GM12874 (cell line): ENCODE results near the gene MS4A10.

Experiments used
- TF ChIP-seq, protein P1 (sequence below): IDR thresholded peaks from 2 replicates; pipeline ENCODE4 v1.5.1; 2011; ENCODE audit warnings: low read depth, mild to moderate bottlenecking, control low read depth, low read length, moderate library complexity; ENCODE audit not compliant: insufficient read depth

MS4A10 gene

DNA sequence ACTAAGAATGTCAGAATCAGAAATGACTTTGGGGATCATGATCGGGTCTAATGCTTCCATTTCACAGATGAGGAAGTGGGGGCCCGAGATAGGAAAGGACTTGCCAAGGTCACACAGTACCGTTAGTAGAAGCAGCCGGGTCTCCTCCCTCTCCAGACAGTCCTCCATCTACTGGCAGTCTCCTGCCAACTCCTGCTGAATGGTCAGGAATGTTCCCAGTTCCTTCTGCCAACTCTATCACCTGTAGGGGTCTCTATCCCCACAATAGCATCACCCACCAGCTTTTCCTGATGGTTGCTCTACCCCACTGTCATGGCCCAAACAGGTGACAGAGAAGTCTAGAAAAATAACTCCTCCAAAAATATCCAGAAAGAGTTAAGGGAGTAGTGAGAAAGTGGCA lies 32.9 kb downstream of the MS4A10 start:
- TF ChIP-seq, protein P1, sequence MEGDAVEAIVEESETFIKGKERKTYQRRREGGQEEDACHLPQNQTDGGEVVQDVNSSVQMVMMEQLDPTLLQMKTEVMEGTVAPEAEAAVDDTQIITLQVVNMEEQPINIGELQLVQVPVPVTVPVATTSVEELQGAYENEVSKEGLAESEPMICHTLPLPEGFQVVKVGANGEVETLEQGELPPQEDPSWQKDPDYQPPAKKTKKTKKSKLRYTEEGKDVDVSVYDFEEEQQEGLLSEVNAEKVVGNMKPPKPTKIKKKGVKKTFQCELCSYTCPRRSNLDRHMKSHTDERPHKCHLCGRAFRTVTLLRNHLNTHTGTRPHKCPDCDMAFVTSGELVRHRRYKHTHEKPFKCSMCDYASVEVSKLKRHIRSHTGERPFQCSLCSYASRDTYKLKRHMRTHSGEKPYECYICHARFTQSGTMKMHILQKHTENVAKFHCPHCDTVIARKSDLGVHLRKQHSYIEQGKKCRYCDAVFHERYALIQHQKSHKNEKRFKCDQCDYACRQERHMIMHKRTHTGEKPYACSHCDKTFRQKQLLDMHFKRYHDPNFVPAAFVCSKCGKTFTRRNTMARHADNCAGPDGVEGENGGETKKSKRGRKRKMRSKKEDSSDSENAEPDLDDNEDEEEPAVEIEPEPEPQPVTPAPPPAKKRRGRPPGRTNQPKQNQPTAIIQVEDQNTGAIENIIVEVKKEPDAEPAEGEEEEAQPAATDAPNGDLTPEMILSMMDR = no peak

DNA sequence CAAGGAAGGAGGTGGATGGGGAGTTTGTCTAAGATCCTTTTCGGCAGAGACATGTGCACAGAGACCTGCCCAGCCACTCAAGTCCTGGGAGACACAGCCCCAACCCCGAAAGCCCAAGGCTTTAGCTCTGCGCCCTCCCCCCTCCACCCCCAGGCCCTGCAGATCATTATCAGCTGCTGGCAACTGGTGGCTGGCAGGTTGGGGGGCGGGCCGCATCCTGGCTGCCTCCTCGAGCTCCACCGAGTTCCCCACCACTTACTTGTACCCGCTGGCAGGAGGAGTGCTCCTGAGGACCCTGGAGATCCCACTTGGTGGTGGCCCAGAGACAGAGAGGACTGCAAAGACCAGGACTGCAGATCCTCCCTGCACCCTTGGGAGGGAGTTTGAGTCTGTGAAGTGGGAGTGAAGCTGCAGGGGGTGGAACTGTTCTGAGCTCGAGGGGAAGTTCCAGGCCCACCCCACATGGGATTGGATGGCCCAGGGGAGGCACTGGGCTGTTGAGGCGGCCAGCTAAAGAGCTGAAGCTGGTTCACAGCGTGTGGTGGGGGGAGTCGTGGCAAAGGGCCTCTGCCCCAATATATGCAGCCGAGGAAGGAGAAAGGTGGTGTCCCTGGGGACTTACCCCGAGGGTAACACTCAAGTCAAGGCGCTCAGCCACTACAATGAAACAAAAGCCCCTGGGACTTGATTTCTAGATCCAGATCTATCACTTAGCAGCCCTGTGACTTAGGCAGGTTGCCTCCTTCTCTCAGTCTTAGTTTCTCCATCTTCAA lies 36.9 kb downstream of the MS4A10 start:
- TF ChIP-seq, protein P1 = no peak

DNA sequence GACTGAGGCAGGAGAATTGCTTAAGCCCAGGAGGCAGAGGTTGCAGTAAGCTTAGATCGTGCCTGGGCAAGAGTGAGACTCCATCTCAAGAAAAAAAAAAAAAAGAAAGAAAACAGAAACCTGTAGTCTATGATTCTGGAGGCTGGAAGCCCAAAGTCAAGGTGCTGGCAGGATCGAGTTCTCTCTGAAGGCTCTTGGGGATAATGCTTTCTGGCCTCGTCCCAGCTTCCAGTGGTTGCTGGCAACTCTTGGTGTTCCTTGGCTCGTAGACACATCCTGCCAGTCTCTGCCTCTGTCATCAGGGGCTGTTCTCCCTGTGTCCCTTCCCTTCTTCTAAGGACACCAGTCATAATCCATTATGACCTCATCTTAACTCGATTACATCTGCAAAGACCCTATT lies 40.0 kb downstream of the MS4A10 start:
- TF ChIP-seq, protein P1 = no peak

DNA sequence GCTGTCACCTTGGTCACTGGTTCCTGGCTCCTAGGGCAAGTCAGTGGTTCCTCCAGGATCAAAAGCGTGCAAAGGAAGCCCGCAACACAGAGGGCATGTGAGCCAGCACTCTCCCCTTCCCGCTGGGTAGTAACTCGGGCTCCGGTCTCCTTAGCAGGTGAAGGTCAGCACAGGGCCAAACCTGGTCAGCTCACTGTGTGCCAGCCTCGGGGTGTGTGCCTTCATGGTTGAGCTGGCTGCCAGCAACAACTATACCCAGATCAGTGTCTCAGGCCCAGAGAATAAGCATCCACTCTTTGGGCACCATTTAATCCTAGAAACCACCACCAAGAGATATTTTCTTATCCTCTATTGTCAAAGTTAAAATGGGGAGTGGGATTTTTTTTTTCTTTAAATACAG lies 40.7 kb downstream of the MS4A10 start:
- TF ChIP-seq, protein P1 = no peak

DNA sequence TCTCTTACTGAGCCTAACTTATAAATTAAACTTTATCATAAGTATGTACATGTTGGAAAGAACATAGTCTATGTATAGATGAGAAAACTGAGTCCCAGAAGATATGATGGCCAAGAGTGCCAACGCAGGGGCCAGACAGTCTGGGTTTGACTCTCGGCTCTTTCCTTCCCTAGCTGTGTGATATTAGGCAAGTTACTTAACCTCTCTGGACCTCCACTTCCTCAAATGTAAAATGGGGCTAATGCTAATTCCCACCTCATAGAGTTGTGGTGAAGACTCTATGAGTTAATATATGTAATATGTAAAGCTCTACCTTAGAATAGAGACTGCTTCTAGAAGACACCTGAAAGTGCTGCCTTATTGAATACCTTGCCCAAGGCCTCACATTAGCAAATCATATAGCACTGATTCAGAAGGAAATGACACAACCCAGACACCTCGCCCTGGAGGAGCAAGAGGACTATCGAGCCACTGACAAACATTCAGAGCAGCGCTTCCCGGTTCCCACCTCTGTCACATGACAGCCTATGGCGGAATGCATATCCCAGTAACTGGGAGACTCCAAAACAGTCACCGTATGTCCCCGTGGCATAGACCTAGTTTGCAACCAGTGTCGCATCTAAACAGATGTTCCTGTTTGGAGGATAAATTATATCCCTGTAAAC lies 45.5 kb downstream of the MS4A10 start:
- TF ChIP-seq, protein P1 = no peak

DNA sequence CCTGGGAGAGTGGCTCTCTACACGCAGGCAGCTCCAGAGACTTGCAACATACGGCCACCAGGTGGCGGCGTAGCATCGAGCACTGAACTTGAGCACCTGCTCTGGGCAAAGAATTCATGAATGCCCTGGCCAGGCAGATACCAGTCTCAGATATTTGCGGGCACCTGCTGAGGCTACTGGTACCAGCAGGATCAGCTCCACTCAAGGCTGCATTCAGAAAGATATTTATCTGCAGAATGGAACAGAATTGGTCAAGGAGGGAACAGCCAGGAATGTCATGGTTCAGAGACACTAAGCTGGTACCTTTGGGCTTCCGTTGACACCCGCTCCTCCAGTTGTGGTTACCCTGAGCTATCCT lies 46.0 kb downstream of the MS4A10 start:
- TF ChIP-seq, protein P1 = peak; percentile 86

DNA sequence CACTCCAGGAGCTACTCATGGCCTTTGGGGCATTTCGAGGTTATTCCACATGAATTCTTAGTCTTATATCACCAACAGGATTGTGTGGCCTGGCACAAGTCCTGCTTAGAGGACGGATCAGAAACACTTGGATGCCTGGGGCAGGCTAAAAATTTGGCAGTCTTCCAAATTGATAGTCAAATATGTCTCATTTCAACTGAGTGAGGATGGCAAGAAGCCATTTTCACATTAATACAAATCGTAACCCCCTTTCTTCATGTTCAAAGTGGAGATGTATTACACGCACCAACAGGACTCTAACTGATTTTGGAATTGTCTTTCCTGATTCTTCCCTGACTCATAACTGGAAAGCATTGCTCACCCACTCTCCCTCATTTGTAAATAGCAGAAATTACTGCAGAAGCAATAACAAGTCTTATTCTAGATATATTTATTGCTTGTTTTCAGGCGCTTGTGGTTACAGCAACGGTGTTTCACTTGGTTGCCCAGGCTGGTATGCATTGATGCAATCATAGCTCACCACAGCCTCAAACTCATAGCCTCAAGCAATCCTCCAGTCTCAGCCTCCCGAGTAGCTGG lies 46.5 kb downstream of the MS4A10 start:
- TF ChIP-seq, protein P1 = no peak
